Chondrocyte (in vitro differentiated cells): ENCODE data around the gene ZNF154. TPM values are rescaled to one million over a fixed set of nuclear protein-coding genes. Genes with fewer than 3 reads are reported as not detected.

Experiments
- DNase-seq: peaks from one replicate; pipeline ENCODE4 v3.0.0; 2021; ENCODE audit warnings: mixed read lengths, low spot score
- H3K27ac Mint-ChIP-seq: one replicate; pipeline ENCODE4 v1.8.0; 2021; ENCODE audit warnings: mild to moderate bottlenecking, moderate library complexity, mixed read lengths; ENCODE audit not compliant: unreplicated experiment
- H3K27me3 Mint-ChIP-seq: 2 replicates; pipeline ENCODE4 v1.8.0; 2021; ENCODE audit warnings: low read depth, mixed read lengths
- H3K36me3 Mint-ChIP-seq: 2 replicates; pipeline ENCODE4 v1.8.0; 2021; ENCODE audit warnings: low read depth, mixed read lengths
- H3K4me1 Mint-ChIP-seq: 2 replicates; pipeline ENCODE4 v1.8.0; 2021; ENCODE audit warnings: low read depth, mild to moderate bottlenecking, mixed read lengths
- H3K4me3 Mint-ChIP-seq: one replicate; pipeline ENCODE4 v1.8.0; 2021; ENCODE audit warnings: mild to moderate bottlenecking, moderate library complexity, mixed read lengths; ENCODE audit not compliant: unreplicated experiment
- H3K9me3 Mint-ChIP-seq: 2 replicates; pipeline ENCODE4 v1.8.0; 2021; ENCODE audit warnings: low read depth, mixed read lengths
- total RNA-seq: library from RNA; stranded (reverse); gene quantifications from 3 replicates; pipeline ENCODE4 v1.2.1, GENCODE V29; 2021
- TF ChIP-seq, protein P1 (sequence below): fragments of 200-600 bp; sonication (generic); IDR thresholded peaks from 2 replicates; pipeline ENCODE4 v1.5.0; 2021; ENCODE audit warnings: antibody characterized with exemption, mild to moderate bottlenecking, moderate library complexity

ZNF154 gene
- total RNA-seq, 1 donor from 2014 or later = 15.7 TPM

DNA sequence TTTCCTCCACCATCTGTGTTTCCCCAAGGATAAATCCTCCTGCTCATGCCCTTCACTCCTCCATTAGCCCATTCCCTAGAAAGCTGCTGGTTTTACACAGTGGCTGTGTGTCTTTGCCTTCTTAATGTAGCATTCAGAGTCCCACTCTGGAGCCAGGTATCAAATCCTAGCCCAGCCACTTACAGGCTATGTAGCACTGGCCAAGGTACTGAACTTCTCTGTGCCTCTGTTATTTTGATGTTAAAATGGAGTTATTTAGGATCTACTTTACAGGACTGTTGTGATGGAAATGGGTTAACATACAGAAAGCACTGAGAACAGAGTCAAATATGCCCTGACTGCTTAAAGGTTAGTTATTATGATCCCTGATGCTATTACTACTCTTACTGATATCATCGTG lies 41.8 kb downstream of the ZNF154 start:
- DNase-seq = no peak
- no peak overlapping the region for H3K27ac Mint-ChIP-seq
- H3K4me3 Mint-ChIP-seq = no peak overlapping the region
- peaks cover 5% of the 10 kb centered on the region for H3K4me1 Mint-ChIP-seq
- peaks cover 5% of the 10 kb centered on the region for H3K27me3 Mint-ChIP-seq
- TF ChIP-seq, protein P1, sequence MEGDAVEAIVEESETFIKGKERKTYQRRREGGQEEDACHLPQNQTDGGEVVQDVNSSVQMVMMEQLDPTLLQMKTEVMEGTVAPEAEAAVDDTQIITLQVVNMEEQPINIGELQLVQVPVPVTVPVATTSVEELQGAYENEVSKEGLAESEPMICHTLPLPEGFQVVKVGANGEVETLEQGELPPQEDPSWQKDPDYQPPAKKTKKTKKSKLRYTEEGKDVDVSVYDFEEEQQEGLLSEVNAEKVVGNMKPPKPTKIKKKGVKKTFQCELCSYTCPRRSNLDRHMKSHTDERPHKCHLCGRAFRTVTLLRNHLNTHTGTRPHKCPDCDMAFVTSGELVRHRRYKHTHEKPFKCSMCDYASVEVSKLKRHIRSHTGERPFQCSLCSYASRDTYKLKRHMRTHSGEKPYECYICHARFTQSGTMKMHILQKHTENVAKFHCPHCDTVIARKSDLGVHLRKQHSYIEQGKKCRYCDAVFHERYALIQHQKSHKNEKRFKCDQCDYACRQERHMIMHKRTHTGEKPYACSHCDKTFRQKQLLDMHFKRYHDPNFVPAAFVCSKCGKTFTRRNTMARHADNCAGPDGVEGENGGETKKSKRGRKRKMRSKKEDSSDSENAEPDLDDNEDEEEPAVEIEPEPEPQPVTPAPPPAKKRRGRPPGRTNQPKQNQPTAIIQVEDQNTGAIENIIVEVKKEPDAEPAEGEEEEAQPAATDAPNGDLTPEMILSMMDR = no peak
- H3K36me3 Mint-ChIP-seq = no peaks in the 10 kb centered on the region
- no peaks in the 10 kb centered on the region for H3K9me3 Mint-ChIP-seq

DNA sequence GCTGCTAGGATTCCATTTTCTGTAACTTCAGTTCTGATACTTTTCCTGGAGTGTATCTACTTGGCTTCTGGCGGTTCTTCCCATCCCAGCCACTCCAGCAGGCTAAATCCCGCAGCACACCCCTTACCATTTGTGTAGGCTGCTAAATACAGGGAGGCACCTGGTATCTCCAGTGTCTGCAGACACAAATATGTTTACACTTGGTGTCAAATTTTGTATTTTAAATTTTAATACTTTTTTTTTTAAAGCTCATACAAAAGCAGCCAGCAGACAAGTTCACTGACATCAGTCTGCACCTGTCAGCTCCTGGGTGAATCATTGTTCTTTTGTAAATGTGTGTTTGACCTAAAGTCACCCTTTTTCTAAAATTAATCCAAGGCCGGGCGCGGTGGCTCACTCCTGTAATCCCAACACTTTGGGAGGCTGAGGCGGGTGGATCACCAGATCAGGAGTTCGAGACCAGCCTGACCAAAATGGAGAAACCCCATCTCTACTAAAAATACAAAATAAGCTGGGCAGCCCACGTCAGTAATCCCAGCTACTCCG lies 43.7 kb downstream of the ZNF154 start:
- Mint-ChIP-seq H3K27ac (no peak overlapping the region), H3K36me3 (no peaks in the 10 kb centered on the region), H3K27me3 (peaks cover 9% of the 10 kb centered on the region), H3K4me3 (peak overlapping the region; percentile 89), H3K9me3 (no peaks in the 10 kb centered on the region), H3K4me1 (peaks cover 5% of the 10 kb centered on the region)
- TF ChIP-seq, protein P1 = no peak
- no peak for DNase-seq

DNA sequence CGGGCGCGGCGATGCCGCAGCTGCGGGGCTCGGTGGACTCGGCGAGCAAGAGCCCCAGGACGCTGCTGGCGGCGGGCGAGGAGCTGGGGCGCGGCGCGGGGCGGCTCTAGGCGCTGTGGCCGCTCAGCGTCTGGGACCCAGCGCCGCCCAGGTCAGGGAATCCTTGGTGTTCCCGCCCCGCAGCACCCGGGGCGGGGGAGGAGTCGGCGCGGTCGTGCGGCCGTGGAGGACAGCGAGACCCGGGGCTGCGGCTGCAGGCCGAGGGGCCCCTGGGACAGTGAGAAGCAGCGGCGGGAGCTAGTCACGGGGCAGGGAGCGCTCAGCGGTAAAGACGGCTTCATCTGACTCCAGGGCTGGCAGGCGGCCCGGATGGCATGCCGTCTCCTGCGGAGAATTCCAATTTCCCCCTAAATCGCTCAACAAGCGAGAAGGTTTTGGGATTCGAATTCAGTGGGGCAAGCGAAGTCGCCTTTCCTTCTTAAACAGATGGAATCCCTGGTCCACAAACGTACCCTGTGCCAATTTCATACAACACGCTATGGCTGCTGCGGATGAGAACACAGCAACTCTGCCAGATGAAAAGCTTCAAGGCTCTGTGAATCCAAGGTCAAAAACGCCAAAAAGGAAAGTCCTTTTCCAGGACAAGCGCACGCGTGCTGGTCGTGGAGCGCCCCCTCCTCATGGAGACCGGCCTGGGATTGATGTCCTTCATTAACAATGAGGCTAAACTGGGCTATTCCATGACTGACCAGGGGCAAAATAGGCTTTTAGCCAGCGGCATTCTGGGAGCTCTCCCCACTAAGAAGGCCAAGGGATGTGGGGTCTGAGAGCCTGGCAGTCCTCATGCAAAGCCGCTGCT lies 44.5 kb downstream of the ZNF154 start:
- Mint-ChIP-seq H3K27me3 (peaks cover 16% of the 10 kb centered on the region), H3K27ac (peak overlapping the region; percentile 68), H3K36me3 (no peaks in the 10 kb centered on the region), H3K9me3 (no peaks in the 10 kb centered on the region), H3K4me1 (peaks cover 5% of the 10 kb centered on the region), H3K4me3 (peak overlapping the region; percentile 89)
- no peak for DNase-seq
- TF ChIP-seq, protein P1 = no peak

DNA sequence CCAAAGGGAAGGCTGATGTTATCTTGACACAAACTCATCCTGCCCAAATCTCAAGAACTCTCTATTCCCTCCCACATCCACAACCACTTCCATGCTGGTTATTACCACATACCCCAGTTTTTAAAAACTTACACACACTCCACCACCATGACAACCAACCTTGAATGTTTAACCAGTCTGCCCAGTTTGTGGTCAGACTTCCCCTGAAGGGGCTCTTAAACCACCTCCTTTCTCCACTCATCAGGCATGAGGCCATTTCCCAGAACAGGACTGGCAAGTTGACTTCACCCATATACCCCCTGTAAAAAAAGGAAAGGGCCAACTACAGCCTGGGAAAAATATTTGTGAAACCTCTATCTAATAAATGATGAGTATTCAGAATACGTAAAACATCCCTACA lies 52.7 kb downstream of the ZNF154 start:
- Mint-ChIP-seq H3K27me3 (peaks cover 22% of the 10 kb centered on the region), H3K4me1 (no peaks in the 10 kb centered on the region), H3K36me3 (no peaks in the 10 kb centered on the region), H3K9me3 (peaks cover 11% of the 10 kb centered on the region), H3K4me3 (no peak overlapping the region), H3K27ac (no peak overlapping the region)
- no peak for DNase-seq
- TF ChIP-seq, protein P1 = no peak

DNA sequence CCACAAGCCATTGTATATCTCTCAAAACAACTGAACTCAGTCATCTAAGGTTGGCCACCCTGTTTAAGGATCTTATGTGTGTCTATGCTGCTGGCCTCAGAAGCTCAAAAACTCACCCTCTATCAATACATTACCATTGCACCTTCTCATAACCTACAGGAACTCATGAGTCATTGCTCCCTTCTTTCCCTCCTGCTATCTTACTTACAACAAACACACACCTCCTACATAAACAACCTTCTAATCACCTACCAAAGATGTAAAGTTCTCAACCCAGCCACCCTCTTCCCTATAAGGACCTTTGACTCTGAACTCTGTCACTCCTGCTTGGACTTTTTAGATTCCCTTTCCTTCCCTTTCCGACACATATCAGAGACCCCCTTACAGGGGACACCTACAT lies 53.6 kb downstream of the ZNF154 start:
- no peak overlapping the region for H3K4me3 Mint-ChIP-seq
- H3K36me3 Mint-ChIP-seq = no peaks in the 10 kb centered on the region
- no peak overlapping the region for H3K27ac Mint-ChIP-seq
- H3K4me1 Mint-ChIP-seq = no peaks in the 10 kb centered on the region
- H3K27me3 Mint-ChIP-seq = peaks cover 15% of the 10 kb centered on the region
- TF ChIP-seq, protein P1 = no peak
- peaks cover 11% of the 10 kb centered on the region for H3K9me3 Mint-ChIP-seq
- no peak for DNase-seq
